NCI-H526 (cell line): ENCODE measurements around the gene MX1.

Experiments
- DNase-seq, 2 experiments: peaks; one replicate each; lab custom pipeline; 2025; lab: John Stamatoyannopoulos, UW

The MX1 gene

DNA sequence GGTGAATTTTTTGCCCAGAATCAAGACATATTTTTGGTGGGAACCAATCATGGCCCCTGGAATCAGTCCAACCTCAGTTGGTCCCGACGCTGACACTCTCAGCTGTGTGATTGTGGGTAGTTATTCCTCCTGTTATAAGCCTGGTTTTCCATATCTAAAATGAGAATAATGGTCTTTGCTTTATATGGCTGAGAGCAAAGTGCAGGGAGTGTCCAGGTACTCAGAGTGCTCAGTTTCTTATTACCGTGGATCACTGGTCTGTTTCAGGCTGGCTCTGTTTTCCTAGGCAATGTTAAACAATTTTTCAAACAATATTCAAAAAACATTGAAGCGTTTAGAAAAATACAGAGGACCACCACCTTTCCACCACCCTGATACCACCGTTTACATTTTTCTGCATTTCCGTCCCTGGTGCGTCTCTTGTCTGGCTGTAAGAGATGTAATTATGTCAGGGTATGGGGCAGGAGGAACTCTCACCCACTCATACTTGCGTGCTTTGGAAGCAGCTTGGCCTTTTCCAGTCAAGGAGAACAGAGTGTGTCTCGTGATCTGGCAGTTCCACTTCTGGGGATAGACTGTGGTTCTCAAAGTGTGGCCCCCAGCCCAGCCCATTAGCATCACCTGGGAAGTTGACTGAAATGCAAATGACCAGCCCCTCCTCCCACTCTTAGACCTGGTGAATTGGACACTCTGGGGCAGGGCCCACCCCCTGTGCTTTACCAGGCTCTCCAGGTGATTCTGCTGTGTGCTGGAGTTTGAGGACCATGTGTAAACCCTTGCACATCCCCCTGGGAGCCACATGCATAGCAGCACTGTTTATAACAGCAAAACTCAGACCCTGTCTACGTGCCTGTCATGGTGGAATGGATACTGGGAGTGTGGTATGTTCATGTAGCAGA, 6.8 kb downstream of the MX1 start:
- DNase-seq, result no peak

GRCh38 chr21:41433566-41433965, 7.5 kb downstream of the MX1 start:
- no peak for DNase-seq

GRCh38 chr21:41435706-41436105, 9.7 kb downstream of the MX1 start:
- no peak for DNase-seq

GRCh38 chr21:41437729-41438128, 11.7 kb downstream of the MX1 start:
- no peak for DNase-seq

GRCh38 chr21:41438425-41439113, 12.5 kb downstream of the MX1 start:
- DNase-seq, result no peak

DNA sequence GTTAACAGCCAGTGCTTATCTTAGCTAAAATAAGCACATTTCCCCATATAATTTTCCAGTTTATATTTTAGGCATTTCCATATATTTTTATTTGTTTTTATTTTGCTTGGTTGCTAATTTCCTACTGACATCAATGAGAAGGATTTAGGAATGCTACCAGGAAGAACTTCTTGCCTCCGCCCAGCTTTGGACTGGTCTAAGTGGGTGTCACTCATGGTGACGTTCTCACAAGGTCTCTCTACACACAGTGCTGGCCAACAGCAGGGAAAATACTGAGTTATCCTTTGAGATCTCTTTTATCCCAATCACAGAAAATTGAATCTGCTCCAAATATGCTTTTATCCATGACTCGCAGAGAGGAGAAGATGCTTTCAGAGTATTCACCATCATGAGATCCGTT, 13.2 kb downstream of the MX1 start:
- DNase-seq, result no peak

DNA sequence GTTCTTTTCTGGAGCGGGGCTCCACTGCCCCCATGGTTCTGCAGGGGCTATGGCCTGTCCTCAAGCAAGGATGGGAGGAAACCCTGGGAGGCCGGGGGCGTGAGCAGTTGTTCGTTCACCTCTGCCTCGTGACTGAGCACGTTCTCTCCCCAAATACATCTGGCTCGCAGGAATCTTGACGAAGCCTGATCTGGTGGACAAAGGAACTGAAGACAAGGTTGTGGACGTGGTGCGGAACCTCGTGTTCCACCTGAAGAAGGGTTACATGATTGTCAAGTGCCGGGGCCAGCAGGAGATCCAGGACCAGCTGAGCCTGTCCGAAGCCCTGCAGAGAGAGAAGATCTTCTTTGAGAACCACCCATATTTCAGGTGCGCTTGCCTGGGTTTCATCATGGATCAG, 15.5 kb downstream of the MX1 start:
- no peak for DNase-seq

GRCh38 chr21:41442481-41443186, 16.6 kb downstream of the MX1 start:
- no peak for DNase-seq

GRCh38 chr21:41443562-41443961, 17.5 kb downstream of the MX1 start:
- DNase-seq, result no peak

GRCh38 chr21:41444703-41445464, 18.8 kb downstream of the MX1 start:
- DNase-seq, result no peak

DNA sequence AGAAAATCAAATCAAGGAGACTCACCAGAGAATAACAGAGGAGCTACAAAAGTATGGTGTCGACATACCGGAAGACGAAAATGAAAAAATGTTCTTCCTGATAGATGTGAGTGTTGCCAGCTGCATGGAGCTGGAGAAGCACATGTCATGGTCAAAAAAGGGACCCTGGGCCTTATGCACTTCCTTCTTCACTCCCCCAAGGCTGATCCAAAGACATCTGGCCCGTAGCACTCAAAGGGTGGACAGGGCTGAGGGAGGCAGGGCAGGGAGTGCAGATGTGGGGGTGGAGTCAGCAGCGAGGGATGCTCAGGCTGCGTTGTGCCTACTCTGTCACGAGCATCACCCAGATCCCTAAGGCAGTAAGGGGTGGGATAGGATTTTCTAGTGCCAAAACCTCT, 19.4 kb downstream of the MX1 start:
- DNase-seq, result no peak

- no peak for DNase-seq
These were observed 20.5 kb downstream of the MX1 start for GRCh38 chr21:41446586-41446985.

DNA sequence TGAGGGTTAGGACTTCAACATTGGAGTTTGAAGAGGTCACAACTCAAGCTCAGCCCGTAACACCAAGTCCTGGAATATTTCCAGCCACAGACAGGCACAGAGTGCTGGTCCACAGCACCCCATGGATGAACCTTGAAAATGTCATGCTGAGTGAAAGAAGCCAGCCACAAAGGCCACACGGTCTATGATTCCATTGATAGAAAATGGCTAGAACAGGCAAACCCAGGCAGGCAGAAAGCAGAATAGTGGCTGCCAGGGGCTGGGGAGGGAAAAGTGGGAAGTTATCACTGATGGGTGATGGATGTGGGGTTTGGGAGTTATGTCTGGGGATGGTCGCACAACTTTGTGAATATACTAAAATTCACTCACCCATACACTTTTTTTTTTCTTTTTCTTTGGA, 21.3 kb downstream of the MX1 start:
- no peak for DNase-seq

- DNase-seq, result no peak
These were observed 23.6 kb downstream of the MX1 start for GRCh38 chr21:41449613-41450012.

DNA sequence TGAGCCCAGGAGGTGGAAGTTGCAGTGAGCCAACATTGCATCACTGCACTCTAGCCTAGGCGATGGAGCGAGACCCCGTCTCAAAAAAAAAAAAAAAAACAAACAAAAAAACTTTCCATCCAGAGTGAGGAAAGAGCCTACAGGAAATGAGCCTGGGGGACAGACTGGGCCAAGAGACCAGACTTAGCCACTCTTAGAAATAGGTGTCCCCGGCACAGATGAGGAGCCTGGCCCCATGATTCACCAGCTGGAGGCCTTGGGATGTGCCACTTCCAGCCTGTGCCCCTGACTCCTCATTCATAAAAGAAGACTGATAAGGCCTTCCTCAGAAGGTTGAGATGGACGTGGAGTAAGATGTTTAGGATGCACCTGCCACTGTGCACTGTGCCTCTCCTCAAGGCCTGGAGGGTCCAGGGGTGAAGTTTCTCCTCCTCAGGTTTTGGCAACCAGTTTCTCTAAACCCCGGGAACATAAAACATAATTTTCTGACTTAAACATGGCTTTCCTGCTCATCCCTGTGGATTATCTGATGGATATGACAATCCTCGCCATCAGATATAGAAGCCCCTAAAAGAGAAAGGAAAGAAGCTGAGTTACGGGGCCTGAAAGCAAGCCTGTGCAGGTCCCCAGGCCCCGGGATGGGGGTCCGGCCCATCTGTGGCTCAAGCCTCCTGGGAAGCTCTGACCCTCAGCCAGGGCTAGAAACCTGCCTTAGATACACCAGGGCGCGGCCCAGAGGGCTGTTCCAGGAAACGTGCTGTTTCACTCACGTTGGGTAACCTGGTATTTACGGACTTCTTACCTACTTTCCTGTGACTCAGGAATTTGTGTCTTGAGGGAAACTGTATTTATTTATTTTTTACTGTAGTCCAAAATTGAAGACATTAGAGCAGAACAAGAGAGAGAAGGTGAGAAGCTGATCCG, 26.0 kb downstream of the MX1 start:
- DNase-seq, result no peak

DNA sequence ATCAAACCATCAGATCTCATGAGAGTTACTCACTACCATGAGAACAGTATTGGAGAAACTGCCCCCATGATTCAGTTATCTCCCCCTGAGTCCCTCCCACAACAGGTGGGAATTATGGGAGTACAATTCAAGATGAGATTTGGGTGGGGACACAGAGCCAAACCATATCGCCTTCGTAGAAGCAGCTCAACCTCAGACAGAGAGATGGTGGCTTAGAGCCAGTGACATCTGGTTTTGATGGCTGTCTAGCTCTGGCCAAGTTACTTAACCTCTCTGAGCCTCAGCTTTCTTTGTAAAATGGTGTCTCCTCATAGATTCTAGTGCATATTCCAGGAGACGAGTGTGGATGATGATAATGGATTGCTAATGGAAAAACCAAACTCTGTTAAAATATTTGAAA, 27.2 kb downstream of the MX1 start:
- DNase-seq, result no peak

DNA sequence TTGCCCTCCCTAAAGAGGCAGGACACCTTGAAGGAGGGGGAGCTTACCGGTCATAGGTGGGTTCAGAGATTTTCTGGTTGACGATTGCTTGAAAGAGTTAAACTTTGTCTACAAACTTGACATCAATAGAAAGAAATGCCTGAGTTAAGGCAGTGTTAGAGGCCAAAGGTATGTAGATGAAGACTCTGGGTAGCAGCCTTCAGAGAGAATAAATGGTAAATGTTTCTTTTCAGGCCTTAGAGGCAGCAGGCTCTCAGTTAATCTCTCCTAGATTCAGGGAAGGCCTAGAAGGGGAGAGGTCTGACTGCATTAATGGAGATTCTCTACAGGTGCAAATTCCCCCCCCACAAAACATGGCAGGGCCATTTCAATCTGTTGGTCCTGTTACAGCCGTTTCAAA, 27.7 kb downstream of the MX1 start:
- no peak for DNase-seq

DNA sequence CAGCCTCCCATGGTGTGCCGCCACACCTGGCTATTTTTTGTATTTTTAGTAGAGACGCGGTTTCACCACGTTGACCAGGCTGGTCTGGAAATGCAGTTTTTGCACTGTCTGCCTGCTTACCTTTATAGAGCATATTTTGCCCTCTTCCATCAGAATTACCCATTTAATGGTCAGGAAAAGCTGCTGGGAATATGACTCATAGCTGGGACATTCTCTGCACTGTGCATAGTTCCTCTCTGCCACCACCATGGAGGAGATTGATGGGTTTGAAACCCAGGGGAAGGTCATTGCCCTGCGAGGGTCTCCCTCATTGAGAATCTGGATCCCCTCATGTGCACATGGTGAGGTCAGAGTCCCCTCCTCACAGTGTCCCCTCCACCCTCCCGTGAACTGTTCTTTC, 32.1 kb downstream of the MX1 start:
- DNase-seq, result no peak

DNA sequence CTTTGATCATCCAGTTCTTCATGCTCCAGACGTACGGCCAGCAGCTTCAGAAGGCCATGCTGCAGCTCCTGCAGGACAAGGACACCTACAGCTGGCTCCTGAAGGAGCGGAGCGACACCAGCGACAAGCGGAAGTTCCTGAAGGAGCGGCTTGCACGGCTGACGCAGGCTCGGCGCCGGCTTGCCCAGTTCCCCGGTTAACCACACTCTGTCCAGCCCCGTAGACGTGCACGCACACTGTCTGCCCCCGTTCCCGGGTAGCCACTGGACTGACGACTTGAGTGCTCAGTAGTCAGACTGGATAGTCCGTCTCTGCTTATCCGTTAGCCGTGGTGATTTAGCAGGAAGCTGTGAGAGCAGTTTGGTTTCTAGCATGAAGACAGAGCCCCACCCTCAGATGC, 32.5 kb downstream of the MX1 start:
- no peak for DNase-seq

GRCh38 chr21:41459884-41460534, 34.0 kb downstream of the MX1 start:
- no peak for DNase-seq
